Activated CD4-positive, alpha-beta T cell treated with anti-CD3 and anti-CD28 coated beads for 48 hours (primary cell): ENCODE measurements around the gene PTPRC.

ENCODE experiments used
- DNase-seq: peaks from one replicate; pipeline ENCODE4 v3.0.0-alpha.2; 2020

PTPRC gene

GRCh38 chr1:198765416-198765815, 126.6 kb downstream of the PTPRC start:
- DNase-seq = no peak

- no peak for DNase-seq
Measured at GRCh38 chr1:198771563-198772153, 132.8 kb downstream of the PTPRC start.

- no peak for DNase-seq
Measured at GRCh38 chr1:198772626-198773025, 133.8 kb downstream of the PTPRC start.

- no peak for DNase-seq
Measured at GRCh38 chr1:198773030-198773429, 134.2 kb downstream of the PTPRC start.

GRCh38 chr1:198773523-198773922, 134.7 kb downstream of the PTPRC start:
- no peak for DNase-seq

DNA sequence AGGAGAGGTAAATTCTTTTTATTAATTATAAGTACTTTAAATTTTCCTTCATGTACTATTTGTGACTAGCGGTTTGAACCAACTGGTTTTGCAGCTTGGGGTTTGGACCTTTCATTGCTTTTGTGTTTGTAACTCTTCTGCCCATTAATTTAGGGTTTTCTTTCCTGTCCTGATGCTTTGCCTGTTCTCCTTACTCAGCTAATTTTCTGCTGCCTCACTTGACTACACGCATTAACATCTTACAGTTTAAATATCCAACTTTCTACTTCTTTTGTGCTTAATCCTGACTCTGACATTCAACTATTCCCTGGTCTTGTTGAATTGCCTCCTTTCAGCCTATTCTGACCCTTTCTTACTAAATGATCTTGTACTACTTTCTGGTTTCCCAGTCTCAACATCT, 135.6 kb downstream of the PTPRC start:
- DNase-seq = no peak

GRCh38 chr1:198775606-198776005, 136.8 kb downstream of the PTPRC start:
- DNase-seq = no peak

DNA sequence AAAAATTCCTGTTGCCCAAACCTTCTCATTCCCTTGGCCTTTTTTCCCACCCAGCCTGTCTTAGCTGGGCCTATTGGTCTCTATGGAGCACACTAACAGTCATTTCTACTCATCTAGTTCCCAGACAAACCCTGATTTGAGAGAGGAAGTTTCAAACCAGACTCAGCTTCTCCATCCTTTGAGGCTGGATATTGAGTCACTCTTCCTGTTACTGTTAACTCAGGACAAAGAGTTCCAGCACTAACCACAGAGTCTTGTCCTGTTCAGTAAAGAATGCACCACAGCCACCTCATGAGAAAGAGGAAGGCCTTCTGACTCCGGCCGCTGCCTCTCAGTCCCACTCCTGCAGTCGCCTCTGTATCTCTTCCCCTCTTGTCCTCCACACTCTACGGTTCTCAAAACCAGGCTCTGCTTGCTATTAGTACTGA, 137.8 kb downstream of the PTPRC start:
- no peak for DNase-seq

- no peak for DNase-seq
Measured at GRCh38 chr1:198778049-198778448, 139.2 kb downstream of the PTPRC start.

DNA sequence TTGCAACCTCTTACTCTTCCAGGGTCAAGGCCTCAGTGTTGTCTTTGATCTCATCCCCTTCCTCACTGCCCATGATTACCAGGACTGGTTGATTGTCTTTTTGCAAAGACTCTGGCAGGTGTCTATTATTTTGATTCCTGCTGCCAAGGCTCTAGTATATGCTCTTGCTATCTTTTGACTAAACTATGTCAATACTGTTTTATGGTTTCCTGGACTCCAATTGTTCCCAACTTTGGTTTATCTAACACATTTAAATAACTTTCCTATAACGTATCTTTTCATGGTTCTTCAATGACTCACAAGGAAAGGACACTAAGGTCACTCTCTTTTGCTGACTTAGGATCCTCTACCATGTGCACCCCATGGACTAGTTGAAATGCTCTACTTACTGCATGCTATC, 141.5 kb downstream of the PTPRC start:
- DNase-seq = no peak

DNA sequence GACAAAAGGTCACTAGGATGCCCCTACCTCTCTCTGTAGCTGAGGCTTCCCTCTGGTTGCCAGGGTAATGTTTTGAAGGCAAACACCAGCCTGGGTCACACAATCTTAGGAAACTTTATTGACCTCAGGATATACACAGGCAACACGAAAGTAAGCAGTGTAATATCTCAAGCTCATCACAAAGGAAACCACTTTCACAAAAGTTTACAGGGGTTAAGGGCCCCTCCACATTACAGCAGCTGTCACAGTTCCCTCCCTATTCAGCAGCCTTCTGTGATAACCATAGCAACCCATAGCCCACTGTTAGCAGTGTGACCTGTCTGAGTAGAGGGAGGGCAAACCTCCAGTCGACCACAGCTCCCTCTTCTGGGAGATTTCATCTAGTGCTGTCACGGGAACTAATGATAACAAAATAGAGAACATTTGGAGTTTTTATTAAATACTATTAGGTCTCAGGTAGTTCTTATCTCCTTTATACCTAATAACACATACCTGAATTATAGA, 149.8 kb downstream of the PTPRC start:
- peak; percentile 21 for DNase-seq

DNA sequence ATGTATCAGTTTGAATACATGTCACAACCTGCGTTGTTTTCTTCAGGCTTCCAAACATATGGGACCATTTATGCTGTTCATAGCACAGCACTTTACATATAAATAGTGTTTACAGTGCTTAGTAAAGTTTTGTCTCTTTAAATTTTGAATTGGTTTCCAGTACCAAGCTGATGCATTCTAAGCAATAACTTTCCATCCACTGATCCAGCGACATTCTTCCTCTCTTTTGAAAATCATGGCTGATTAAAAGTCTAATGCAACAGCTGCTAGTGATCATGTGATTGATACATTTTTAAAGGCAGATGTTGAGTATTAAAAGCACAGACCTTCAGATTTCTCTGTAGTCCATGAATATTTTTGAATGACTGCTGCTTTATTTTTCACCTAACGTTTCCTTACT, 154.9 kb downstream of the PTPRC start:
- no peak for DNase-seq

DNA sequence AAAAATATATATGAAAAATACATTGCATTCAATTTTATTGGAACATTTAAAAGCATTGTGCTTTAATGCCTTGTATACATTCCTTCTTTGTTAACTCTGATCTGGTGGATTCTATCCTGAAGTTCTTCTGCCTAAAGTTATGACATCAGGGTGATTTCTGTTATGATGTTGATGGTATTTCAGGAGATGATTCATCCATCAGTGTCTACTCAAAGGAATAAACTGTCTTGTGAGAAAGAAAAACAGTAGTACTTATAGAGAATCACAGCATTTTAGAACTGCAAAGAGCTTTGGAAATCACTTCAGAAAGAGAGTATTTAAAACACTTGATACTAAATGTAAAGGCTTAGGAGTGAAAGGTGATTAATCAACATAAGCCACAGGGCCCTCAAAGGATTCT, 155.7 kb downstream of the PTPRC start:
- no peak for DNase-seq

GRCh38 chr1:198797656-198798055, 158.8 kb downstream of the PTPRC start:
- DNase-seq = no peak

- no peak for DNase-seq
Measured at GRCh38 chr1:198798923-198799386, 160.1 kb downstream of the PTPRC start.

DNA sequence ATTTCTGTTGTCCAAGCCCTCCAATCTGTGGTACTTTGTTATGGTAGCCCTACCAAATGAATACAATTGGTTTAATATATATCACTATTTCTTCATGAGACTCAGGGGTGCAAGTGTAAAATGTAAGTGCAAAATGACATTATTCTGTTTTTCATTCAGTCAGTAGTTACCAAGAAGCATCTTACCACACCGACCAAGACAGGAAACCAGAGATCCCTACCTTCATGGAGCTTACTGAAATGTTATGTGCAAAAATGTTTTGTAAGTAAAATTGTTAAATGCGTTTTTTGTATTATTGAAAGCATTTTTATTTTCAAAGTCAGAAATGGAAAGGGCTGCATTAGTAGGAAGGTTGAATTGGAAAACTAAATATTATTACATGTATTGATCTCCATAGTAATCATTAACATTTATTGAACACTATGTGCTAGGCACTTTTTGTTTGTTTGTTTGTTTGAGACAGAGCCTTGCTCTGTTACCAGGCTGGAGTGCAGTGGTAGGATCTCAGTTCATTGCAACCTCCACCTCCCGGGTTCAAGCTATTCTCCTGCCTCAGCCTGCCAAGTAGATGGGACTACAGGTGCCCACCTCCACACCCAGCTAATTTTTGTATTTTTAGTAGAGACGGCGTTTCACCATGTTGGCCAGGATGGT, 166.8 kb downstream of the PTPRC start:
- no peak for DNase-seq

DNA sequence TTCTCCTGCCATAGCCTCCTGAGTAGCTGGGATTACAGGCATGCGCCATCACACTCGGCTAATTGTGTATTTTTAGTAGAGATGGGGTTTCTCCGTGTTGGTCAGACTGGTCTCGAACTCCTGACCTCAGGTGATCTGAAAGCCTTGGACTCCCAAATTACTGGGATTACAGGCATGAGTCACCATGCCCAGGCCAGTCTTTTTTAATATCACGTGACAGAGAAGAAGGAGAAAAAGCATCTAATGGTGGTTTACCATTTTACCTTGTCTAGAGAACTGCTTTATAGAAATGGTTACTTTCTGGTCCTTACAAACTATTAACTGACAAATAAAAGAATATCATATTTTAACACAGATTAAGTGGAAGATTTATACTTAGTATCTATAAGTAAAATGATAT, 168.0 kb downstream of the PTPRC start:
- DNase-seq = no peak
